ENCODE results near the gene XAGE2. TPM values are rescaled to one million over a fixed set of nuclear protein-coding genes. Genes with fewer than 3 reads are reported as not detected.
"Not testable (repeated sequence)": the region's sequence is repeated elsewhere in the genome, so short reads cannot be mapped to it uniquely, and the experiment has no call there.

The XAGE2 gene, protein sequence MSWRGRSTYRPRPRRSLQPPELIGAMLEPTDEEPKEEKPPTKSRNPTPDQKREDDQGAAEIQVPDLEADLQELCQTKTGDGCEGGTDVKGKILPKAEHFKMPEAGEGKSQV
- not detected for polyA plus RNA-seq

DNA sequence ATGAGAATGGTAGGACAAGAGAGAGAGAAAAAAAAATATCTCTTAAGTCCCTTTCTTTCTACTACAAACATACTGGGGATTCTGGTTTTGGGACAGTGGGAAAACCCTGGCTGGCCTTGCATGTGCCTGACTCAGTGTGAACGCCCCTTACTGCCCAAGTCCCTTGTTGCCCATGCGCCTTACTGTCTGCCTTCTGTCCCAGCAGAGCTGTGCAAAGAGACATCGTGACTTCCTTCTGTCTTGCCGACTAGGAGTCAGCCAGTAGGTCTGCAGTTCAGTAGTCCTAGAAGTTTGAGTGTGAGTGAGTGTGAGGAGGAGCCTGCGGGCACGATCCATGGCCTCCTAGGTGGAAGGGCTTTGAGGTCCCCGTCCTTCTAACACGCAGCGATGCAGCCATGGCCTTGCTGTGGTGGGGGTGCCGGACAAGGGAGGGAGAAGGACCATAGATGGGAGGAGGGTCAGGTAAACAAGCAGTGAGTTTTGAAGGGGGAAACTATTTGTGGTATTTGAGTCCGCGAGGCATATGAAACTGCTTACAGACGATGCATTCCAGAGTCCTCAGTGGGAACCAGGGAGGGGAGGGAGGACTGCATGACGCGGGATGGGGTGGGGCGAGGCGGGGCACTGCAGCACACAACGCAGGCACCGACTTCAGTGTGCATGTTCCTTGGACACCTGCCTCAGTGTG lies at the start of gene XAGE2:
Gene XAGE2 (plus strand): TSS at position 654 of the 688 bp plus-strand sequence. CDS start 994 bp downstream, outside the sequence.
- no peak within 1 kb of the TSS for H3K27ac ChIP-seq (ENCODE audit: low read depth, low read length)
- WGBS, 3 donors = 74 to 88% (median 79%) methylated on average over 17 to 19 of the region's 19 CpGs

DNA sequence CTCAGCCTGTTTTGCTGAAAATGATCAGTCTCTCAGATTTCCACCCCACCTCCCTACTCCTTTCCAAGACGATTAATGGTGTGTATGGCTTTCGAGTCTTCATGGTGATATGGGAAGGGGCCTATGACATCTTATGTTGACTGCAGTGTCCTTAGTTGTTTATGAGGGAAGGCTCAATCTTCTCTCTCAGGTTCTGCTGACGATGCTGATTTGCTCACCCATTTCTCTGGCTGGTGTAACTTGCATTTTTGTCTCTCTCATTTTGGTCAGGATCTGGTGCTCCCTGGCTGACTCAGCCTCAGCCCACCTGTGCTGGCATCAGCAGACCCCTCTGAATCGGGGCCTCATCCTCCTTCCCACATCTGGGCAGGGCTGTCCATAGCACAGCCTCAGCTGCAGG lies 31.4 kb upstream of the XAGE2 start:
- WGBS, 3 donors = 57 to 83% (median 63%) methylated on average over 4 of the region's 4 CpGs
- H3K27ac ChIP-seq (ENCODE audit: low read depth, low read length) = no peak overlapping the region

DNA sequence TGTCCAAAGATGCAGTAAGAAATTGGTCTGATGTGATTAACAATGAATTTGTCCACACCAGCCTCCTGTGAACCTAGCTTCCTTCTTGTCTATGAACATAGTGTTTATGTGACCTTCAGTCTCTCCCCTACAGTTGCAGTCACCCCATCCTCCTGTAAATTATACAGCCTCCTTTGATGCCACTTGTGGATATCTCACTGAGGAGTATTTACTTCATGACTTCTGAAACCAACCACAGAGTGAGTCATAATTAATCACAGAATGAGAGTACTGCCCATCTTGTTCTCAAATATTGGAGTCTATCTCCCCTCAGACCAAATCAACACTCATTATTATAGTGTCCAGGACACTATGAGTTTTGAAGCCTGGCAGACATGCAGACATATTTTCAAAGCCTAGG lies 27.3 kb upstream of the XAGE2 start:
- H3K27ac ChIP-seq (ENCODE audit: low read depth, low read length) = no peak overlapping the region

DNA sequence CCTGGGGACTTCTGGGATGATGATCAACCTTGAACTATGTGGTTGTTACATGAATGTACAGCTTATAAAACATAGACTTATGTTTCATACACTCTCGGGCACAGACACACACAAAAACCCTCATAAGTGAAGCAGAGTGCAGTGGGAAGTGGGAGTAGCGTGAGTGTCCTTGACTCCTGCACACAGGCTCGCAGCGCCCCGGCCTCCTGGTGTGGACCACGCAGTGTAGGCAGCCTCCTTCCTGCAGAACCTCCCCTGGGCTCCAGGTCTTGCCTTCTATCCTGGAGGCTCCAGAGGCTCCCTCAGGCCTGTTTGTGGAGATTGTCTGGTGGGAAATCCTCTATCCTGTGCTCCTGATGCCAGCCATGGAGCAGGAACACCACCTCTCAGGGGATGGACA lies 25.7 kb upstream of the XAGE2 start:
- 60 to 93% (median 73%) methylated on average over 6 of the region's 6 CpGs for WGBS, 3 donors
- not testable (repeated sequence) for H3K27ac ChIP-seq (ENCODE audit: low read depth, low read length)

DNA sequence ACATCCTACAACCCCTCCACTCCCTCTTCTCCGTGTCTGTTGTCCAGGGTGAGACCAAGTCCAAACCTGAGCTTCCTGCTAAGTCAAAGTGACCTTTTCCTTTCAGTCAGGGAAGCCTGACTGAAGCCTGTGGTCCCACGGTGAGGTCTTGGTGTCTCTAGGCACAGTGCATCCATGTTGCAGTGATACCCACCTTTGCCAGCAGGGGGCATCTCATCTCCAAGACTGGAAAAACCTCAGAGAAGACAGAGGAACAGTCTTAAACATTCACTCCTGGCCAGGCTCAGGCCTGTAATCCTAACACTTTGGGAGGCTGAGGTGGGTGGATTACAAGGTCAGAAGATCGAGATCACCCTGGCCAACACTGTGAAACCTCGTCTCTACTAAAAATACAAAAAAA lies 23.4 kb upstream of the XAGE2 start:
- WGBS, 3 donors = 14 to 39% (median 26%) methylated on average over 4 of the region's 4 CpGs

DNA sequence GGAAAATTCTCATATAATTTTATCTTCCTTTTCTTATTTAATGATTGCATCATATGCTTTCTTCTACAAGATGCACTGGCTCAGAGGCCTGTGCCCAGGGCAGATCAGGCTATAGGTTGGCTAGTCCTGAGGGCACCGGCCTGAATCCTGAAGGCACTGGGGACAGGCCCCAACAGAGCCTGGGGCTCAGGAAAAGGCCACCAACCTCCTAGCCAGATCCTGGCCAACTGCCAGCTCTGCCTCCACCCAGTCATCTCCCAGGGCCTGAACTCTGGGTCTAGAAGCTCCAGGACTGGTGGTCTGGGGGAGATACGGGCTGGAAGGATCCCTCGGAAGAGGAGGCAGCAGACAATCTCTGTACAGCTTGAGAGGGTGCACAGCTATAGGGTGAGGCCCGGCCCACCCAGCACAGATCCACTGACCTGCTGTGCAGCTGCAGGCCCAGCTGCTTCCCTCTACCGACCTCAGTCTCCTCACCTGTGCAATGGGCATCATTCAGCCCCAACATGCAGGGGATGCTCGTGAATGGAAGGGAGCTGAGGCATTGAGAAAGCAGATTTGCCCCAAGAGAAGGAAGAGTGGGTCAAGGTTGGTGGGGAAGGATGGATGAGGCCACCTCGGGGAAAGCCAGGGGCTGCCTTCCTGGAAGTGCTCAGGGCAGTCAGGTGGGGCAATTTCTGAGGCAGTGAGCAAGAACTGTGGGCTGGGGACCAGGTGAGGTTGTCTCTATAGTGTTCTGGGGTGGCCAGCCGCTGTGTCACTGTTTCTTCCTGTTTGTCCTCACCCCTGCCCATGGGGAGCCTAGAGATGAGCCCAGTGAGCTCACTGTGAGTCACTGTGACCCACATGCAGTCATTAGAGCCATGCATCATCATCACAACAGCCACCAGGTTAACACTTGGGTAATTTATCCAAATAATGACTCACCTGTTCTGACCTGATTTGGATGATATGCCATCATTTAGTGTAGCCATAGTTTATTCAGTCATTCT lies 22.4 kb upstream of the XAGE2 start:
- WGBS, 3 donors = 63 to 84% (median 82%) methylated on average over 7 to 8 of the region's 8 CpGs
- no peak overlapping the region for H3K27ac ChIP-seq (ENCODE audit: low read depth, low read length)

More for the DNA sequence above, 23.4 kb upstream of the XAGE2 start:
- H3K27ac ChIP-seq (ENCODE audit: low read depth, low read length) = not testable (repeated sequence)

DNA sequence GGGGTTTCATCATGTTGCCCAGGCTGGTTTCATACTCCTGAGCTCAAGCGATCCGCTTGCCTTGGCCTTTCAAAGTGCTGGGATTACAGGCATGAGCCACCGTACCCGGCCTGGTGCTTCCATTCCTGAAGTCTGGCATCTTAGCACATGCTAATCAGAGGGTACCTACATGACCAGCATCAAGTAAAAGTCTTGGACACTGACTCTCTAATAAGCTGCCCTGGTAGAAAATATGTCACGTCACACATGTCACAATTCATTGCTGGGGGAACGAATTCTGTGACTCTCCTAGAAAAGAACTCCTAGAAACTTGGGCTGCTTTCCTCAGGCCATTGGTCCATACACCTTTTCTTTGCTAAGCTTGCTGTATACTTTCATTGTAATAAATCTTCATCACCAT lies 19.1 kb upstream of the XAGE2 start:
- H3K27ac ChIP-seq (ENCODE audit: low read depth, low read length) = no peak overlapping the region
- WGBS, 3 donors = 84 to 89% (median 87%) methylated on average over 6 of the region's 6 CpGs

DNA sequence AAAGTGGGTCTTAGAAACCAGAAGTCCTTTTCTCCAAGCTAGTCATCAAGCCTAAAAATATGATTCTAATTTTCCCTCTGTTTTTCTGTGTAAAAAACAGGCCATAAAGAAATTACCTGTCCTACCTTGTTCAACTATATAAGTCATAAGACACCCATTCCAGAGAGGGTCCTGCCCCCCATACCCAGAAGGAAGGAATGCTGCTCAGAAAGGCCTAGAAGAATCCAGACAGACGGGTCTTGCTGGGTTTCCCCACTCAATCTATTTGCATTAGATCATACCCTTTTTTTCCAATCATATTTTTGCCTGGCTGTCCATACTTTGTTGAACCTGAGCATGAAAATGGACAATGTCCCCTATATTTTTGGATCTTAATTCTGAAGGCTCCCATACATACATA lies 16.3 kb upstream of the XAGE2 start:
- 60 to 67% (median 61%) methylated on average over 1 of the region's 1 CpG for WGBS, 3 donors
- no peak overlapping the region for H3K27ac ChIP-seq (ENCODE audit: low read depth, low read length)

DNA sequence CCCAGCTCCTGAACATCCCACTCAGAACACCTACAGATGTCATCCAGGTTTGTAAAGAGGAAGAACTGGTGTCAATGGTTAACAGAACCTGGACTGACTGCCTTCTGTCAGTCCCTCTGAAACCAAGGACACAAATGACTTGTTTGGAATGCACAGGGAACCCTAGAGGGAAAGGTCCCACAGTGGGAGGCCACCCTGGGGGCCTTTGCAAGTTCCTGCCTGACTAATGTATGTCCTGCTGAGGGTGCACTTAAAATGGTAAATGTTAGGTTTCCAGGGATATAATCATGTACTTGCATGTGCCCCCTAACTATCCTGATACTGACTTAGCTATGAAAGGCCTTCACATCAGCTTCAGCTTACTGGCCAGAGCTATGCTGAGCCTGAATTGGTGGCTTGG lies 15.0 kb upstream of the XAGE2 start:
- no peak overlapping the region for H3K27ac ChIP-seq (ENCODE audit: low read depth, low read length)

DNA sequence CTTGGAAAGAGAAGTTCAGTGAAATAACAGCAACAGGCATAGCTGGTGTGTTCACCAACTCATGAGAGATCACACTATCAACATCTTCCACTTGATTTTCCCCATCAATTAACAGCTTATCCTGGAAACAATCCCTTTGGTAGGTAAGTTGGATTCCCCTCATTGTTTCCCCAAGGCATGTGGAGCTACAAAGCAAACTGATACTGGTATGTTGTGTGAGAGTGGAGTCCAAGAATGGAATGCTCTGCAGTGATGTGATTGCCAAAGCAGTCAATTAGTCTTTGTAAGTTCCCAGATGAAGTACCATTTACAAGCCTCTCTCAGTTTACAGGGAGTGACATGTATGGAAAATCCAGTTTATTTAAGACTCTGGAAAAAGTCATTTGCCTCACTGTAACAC lies 13.7 kb upstream of the XAGE2 start:
- no peak overlapping the region for H3K27ac ChIP-seq (ENCODE audit: low read depth, low read length)

DNA sequence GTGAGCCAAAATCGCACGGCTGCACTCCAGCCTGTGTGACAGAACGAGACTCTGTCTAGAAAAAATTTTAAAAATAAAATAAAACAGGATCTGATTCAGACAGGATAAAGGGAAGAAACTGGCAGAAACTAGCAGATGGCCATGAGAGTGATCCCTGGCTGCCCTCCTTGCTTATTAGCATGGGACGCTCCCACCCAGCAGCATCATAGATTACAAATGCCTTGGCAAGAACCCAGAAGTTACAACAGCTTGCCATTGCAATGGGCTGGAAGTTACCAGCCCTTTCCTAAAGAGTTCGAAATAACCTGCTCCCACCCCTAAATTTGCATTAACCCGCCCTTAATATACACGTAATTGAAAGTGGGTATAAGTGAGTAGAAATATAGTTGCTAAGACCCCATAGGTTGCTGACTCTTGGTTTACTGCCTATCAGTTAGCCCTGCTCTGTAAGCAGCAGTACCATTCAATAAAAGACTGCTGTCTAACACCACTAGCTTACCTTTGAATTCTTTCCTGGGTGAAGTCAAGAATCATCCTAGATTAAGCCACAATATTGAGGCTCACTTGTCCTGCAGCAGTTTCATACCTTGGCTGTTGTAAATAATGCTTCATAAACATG lies 9.1 kb upstream of the XAGE2 start:
- WGBS, 3 donors = 44 to 69% (median 45%) methylated on average over 7 of the region's 7 CpGs
- H3K27ac ChIP-seq (ENCODE audit: low read depth, low read length) = no peak overlapping the region

DNA sequence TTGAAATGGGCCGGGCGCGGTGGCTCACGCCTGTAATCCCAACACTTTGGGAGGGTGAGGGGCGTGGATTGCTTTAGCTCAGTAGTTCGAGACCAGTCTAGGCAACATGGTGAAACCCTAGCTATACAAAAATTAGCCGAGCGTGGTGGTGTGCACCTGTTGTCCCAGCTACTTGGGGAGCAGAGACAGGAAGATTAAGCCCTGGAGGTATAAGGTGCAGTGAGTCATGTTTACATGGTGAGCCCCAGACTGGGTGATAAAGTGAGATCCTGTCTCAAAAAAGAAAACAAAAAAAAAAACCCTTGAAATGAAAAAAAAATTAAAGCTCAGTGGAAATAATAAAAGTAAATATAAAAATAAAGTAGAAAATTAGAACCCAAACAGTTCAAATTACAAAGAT lies 6.9 kb upstream of the XAGE2 start:
- WGBS, 3 donors = 78 to 90% (median 79%) methylated on average over 8 of the region's 8 CpGs
- no peak overlapping the region for H3K27ac ChIP-seq (ENCODE audit: low read depth, low read length)

DNA sequence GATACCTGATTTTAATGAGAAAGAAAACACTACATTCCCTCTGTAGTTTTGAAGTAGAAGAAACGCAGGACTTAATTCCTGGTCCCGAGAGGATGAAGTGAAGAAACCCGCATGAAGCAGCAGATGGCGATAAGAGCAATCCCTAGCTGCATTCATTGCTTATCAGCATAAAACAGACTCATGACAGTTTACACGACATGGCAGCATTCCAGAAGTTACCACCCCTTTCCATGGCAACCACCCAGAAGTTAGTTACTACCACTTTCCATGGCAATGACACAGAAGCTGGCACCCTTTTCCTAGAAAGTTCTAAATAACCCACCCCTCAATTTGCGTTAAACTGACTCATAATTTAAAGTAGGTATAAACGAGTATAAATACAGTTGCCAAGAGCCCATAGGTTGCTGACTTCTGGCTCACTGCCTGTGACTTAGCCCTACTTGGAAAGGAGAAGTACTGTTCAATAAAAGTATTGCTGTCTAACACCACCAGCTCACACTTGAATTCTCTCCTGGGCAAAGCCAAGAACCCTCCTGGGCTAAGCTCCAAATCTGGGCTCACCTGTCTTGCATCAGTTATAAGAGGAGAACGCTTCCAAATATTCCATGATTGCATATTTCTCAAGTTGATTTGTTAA lies 5.5 kb upstream of the XAGE2 start:
- no peak overlapping the region for H3K27ac ChIP-seq (ENCODE audit: low read depth, low read length)
- WGBS, 3 donors = 7 to 20% (median 13%) methylated on average over 8 of the region's 8 CpGs

DNA sequence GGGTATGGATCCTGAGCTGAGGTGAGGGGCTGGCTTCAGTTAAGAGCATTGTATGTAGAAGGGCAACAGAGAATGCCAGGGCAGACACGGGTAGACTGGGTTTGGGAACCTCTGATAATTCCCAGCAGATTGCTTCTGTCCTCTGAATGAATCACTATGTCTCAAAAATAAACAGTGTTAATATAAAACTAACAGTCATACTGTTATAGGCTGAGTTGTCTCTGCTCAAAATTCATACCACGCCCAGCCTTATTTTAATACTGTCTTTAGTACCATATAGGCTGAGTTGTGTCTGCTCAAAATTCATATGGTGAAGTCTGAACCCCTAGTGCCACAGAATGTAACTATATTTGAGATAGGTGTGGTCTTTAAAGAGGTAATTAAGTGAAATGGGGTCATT lies 10.0 kb downstream of the XAGE2 start:
- WGBS, 3 donors = 42 to 79% (median 64%) methylated on average over 2 of the region's 2 CpGs
- H3K27ac ChIP-seq (ENCODE audit: low read depth, low read length) = no peak overlapping the region

DNA sequence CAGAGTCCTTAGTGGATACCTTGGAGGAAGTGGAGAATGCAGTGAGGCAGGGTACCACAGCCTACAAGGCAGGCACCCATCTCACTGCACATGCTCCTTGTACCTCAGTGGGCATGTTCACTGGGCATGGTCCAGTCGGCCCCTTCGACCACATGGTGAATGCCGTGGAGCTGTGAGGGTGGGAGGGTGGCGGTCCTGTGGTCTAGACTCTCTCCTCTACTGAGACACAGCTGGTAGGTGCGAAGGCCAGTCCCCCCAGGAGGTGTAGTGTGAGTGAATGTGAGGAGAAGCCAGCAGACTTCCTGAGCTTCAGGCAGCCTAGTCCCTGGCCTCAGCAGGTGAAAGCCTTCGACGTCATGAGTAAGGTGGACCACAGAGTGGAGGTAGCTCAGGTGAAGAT lies 12.2 kb downstream of the XAGE2 start:
- 83 to 95% (median 84%) methylated on average over 7 of the region's 7 CpGs for WGBS, 3 donors

DNA sequence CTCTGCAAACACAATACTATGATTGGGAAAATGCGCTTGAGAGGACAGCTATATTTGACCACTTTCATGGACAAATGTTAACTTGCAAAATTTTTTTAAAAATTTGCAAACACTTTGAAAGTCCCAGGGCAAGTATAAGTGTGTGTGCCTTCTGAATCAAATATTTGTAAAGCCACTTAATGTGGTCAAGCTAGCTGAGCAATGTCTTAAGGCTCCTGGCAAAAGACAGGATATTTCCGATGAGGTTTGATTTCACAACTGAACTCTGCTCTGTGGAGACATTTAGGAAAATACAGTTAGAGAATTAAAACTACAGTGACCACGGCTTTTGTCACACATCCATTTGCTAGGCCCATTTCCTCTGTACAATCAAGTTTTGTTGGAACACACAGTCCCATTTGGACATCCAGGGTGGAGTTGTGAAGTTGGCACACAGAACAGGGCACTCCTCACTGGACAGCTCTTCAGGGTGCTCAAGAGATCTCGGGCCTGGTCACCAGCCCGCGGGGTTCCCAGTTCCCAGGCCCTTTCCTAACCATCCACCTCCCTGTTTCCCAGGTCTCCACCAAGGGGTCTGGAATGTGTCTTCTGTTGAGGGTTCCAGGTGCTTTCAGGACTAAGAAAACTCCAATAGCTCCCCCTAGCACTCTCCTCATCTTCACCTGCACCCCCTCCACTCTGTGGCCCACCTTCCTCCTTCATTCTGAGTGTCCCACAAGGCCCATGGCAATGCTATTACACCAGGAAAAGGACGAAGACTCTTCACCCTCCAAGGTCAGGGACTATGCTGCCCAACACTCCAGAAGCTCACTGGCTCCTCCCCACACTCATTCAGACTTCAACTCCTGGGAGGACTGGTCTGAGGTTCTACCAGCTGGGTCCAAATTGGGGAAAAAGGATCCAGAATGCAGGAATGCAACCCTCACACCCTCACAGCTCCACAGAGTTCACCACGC lies 41.9 kb downstream of the XAGE2 start:
- 68 to 78% (median 76%) methylated on average over 8 of the region's 8 CpGs for WGBS, 3 donors
- no peak overlapping the region for H3K27ac ChIP-seq (ENCODE audit: low read depth, low read length)

More for the DNA sequence above, 12.2 kb downstream of the XAGE2 start:
- no peak overlapping the region for H3K27ac ChIP-seq (ENCODE audit: low read depth, low read length)

DNA sequence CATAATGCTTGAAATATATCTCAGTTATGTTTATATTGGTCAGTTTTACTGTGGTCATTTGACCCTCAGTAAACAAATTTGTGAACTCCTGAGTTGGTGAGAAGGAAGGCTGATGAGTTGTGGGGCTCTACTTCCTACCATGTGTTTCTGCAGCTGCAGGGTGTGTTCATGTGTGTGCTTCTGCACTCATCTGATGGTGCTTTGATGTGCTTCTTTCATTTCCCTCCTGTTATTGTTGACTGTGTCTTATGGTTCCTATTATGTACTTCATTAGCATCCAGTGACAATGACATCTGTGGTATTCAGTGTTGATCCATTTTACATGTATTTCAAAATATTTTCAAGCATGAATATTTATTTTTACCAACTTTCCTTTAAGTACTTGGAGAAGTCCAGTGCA lies 46.5 kb downstream of the XAGE2 start:
- no peak overlapping the region for H3K27ac ChIP-seq (ENCODE audit: low read depth, low read length)

DNA sequence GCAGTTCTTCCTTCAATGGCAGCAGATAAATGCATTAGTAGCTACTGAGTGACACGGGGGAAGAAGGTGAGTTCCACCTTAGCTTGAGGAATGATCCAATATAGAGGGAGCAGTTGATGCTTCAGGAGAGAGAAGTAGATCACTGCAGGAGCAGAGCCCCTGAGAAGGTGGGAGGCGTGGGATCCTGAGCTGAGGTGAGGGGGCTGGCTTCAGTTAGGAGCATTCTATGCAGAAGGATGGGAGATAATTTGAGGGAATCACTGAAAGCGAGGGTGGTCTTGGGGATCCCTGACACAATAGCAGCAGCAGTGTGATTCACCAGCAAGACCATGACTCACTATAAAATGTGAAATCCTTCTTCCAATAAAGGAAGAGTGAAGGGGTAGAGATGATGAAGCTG lies 48.0 kb downstream of the XAGE2 start:
- 73 to 78% (median 76%) methylated on average over 3 of the region's 3 CpGs for WGBS, 3 donors
- H3K27ac ChIP-seq (ENCODE audit: low read depth, low read length) = no peak overlapping the region
